Kidney (tissue), 14 donors: ENCODE measurements around the gene NFKB1. TPM values are rescaled to one million over a fixed set of nuclear protein-coding genes. Genes with fewer than 3 reads are reported as not detected.

Experiments
- DNase-seq, 5 donors: peaks; one replicate each; pipeline ENCODE4 v3.0.0-alpha.2; 2013 to 2020
- FAIRE-seq: peaks from 2 replicates; lab custom pipeline; 2012; peaks lifted over from hg19 to GRCh38; lab: Jason Lieb, UNC
- H3K27ac ChIP-seq, 2 donors: one replicate each; pipeline ENCODE4 v1.7.0; 2013; ENCODE audit warnings: low read depth in 2 of 2, low read length in 2 of 2, inconsistent platforms in 1 of 2
- H3K27me3 ChIP-seq: one replicate; pipeline ENCODE4 v1.7.1; 2013; ENCODE audit warnings: low read length, inconsistent platforms; ENCODE audit not compliant: control insufficient read depth, insufficient read depth
- H3K36me3 ChIP-seq, 3 donors: one replicate each; pipeline versions ENCODE4 v1.7.0 to v1.7.1; 2013; ENCODE audit warnings: low read length in 3 of 3, control low read depth in 1 of 3, inconsistent platforms in 1 of 3; ENCODE audit not compliant: insufficient read depth in 3 of 3, control insufficient read depth in 2 of 3
- H3K4me1 ChIP-seq, 3 donors: one replicate each; pipeline versions ENCODE4 v1.7.0 to v1.7.1; 2013; ENCODE audit warnings: low read length in 3 of 3, inconsistent platforms in 1 of 3, low read depth in 1 of 3; ENCODE audit not compliant: control insufficient read depth in 2 of 3, insufficient read depth in 2 of 3
- H3K4me3 ChIP-seq, 3 donors: one replicate each; pipeline versions ENCODE4 v1.7.0 to v1.8.1; 2013; ENCODE audit warnings: low read length in 3 of 3, control low read depth in 1 of 3, inconsistent platforms in 1 of 3
- H3K9ac ChIP-seq, 3 donors: one replicate each; pipeline versions ENCODE4 v1.7.0 to v1.7.1; 2013; ENCODE audit warnings: low read length in 3 of 3, control low read depth in 1 of 3, inconsistent platforms in 1 of 3
- H3K9me3 ChIP-seq, 3 donors: one replicate each; pipeline versions ENCODE4 v1.7.0 to v1.7.1; 2013; ENCODE audit warnings: low read length in 3 of 3, control low read depth in 1 of 3, inconsistent platforms in 1 of 3; ENCODE audit not compliant: control insufficient read depth in 2 of 3, insufficient read depth in 1 of 3
- CTCF ChIP-seq: IDR thresholded peaks from 3 replicates; pipeline ENCODE4 v1.5.1; 2012; ENCODE audit warnings: mild to moderate bottlenecking, moderate library complexity, borderline replicate concordance; ENCODE audit not compliant: insufficient read depth; ENCODE audit errors: extremely low read depth
- intact Hi-C: fragments of 100-400 bp; cut with DNase I; formaldehyde crosslinking; loops from one replicate; pipeline ENCODE4 v1.11.1; 2022
- polyA plus RNA-seq: library from polyadenylated mRNA; stranded (reverse); fragments of 350-450 nt; fragmentation: Illumina TruSeq; extraction: RNeasy Lipid Tissue Mini Kit (QIAGEN cat#74804); gene quantifications from one replicate; pipeline ENCODE4 v1.2.3, GENCODE V29; 2014; ENCODE audit warnings: low read depth, low replicate concordance; ENCODE audit not compliant: insufficient read depth
- total RNA-seq: library from RNA; stranded (reverse); fragmentation: NEBNext Ultra II Directional; extraction: Animal tissue kit (Norgen Biotek cat#: 25700); gene quantifications from one replicate; pipeline ENCODE4 v1.2.1, GENCODE V29; 2021
- donor health status: control.
- donor health status: control.
- donor health status: control.
- donor health status: control.
- donor health status: control.
- donor health status: DM: yes; HTN: yes; CAD: no.
- donor health status: Normal renal cell carcinoma (clear cell type).

Gene NFKB1
- total and polyA plus RNA-seq, 2 donors from 2014 or later: 10.1 to 56.9 TPM

- Histone ChIP-seq H3K9ac (no peak overlapping the region), H3K4me3 (peak overlapping the region in 2 of 3 donors; percentile 2 to 28), H3K9me3 (no peaks in the 10 kb centered on the region), H3K27me3 (no peaks in the 10 kb centered on the region), H3K27ac (no peak overlapping the region), H3K4me1 (peaks cover 0 to 9% (median 5%) of the 10 kb centered on the region in 3 donors), H3K36me3 (no peaks in the 10 kb centered on the region)
- no peak for TF ChIP-seq CTCF
- DNase-seq: no peak
- no peak for FAIRE-seq
- intact Hi-C loops: no loop called here
Measured at GRCh38 chr4:102560571-102561341, 59.6 kb downstream of the NFKB1 start.

- DNase-seq (no peak), FAIRE-seq (no peak)
- Histone ChIP-seq H3K4me3 (no peak overlapping the region), H3K4me1 (peaks cover 0 to 9% (median 7%) of the 10 kb centered on the region in 3 donors), H3K36me3 (peaks cover 0 to 3% (median 0%) of the 10 kb centered on the region in 3 donors), H3K27me3 (no peaks in the 10 kb centered on the region), H3K9me3 (no peaks in the 10 kb centered on the region), H3K9ac (no peak overlapping the region), H3K27ac (no peak overlapping the region)
- intact Hi-C loops: no loop called here
- no peak for TF ChIP-seq CTCF
Measured at GRCh38 chr4:102563000-102563399, 61.8 kb downstream of the NFKB1 start.

GRCh38 chr4:102564399-102565059, 63.4 kb downstream of the NFKB1 start:
- Histone ChIP-seq H3K4me1 (peaks cover 0 to 9% (median 7%) of the 10 kb centered on the region in 3 donors), H3K36me3 (peaks cover 0 to 3% (median 0%) of the 10 kb centered on the region in 3 donors), H3K27me3 (no peaks in the 10 kb centered on the region), H3K9ac (no peak overlapping the region), H3K9me3 (no peaks in the 10 kb centered on the region), H3K4me3 (no peak overlapping the region), H3K27ac (no peak overlapping the region)
- TF ChIP-seq CTCF: no peak
- DNase-seq (no peak), FAIRE-seq (no peak)
- intact Hi-C loops: no loop called here
